ENCODE results near the gene CFAP65. TPM values are rescaled to one million over a fixed set of nuclear protein-coding genes. Genes with fewer than 3 reads are reported as not detected.

CFAP65 gene
- total RNA-seq, 2 experiments from 2014 or later: not detected

DNA sequence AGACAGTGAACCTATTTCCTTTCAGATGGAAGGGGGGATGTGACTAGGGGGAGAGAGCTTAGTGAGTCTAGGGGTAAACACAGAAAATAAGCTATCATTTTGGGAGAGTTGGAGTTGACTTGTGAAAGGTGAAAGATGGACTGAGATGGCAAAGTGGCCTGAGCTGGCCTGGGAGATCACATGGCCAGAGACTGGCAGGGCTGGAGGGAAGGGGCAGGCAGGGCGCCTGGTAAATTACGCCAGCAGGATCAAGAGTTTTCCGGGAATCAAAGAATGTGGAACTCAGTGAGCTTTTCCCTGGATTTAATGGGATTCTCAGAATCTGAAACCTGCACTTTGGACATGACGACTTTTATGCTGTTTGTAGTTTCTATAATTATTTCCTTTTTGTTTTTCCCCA is 841 bp upstream of the CFAP65 start:
- H3K4me1 Mint-ChIP-seq (ENCODE audit: low read depth): peaks cover 11% of the 10 kb centered on the region
- Histone ChIP-seq H3K9me3 (ENCODE audit: control insufficient read depth in 1 of 2, insufficient read depth in 1 of 2, low read length in 2 of 2) (peaks cover 0 to 10% of the 10 kb centered on the region in 2 experiments), H3K27me3 (ENCODE audit: control insufficient read depth in 1 of 2, insufficient read depth in 2 of 2, low read length in 2 of 2) (peaks cover 41 to 67% of the 10 kb centered on the region in 2 experiments), H3K4me3 (ENCODE audit: low read length) (no peak overlapping the region), H3K4me1 (ENCODE audit: insufficient read depth, low read length) (peaks cover 5% of the 10 kb centered on the region), H3K27ac (ENCODE audit: low read depth in 1 of 2, low read length in 2 of 2) (no peak overlapping the region), H3K36me3 (ENCODE audit: insufficient read depth, low read length) (no peaks in the 10 kb centered on the region)
- ATAC-seq (ENCODE audit: poor library complexity) (no peak), DNase-seq (no peak)
- no peak overlapping the region for H3K4me3 Mint-ChIP-seq
- intact Hi-C loops (cut with DNase I, micrococcal nuclease): no loop called here
- POLR2A ChIA-PET: no interaction called here
- no peaks in the 10 kb centered on the region for H3K36me3 Mint-ChIP-seq (ENCODE audit: low read depth)
- TF ChIP-seq, protein P1, sequence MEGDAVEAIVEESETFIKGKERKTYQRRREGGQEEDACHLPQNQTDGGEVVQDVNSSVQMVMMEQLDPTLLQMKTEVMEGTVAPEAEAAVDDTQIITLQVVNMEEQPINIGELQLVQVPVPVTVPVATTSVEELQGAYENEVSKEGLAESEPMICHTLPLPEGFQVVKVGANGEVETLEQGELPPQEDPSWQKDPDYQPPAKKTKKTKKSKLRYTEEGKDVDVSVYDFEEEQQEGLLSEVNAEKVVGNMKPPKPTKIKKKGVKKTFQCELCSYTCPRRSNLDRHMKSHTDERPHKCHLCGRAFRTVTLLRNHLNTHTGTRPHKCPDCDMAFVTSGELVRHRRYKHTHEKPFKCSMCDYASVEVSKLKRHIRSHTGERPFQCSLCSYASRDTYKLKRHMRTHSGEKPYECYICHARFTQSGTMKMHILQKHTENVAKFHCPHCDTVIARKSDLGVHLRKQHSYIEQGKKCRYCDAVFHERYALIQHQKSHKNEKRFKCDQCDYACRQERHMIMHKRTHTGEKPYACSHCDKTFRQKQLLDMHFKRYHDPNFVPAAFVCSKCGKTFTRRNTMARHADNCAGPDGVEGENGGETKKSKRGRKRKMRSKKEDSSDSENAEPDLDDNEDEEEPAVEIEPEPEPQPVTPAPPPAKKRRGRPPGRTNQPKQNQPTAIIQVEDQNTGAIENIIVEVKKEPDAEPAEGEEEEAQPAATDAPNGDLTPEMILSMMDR (IDR thresholded peaks at IDR 0.05): no peak
- H3K9me3 Mint-ChIP-seq: no peaks in the 10 kb centered on the region
- CTCF ChIA-PET: interaction anchor here (1.4 to 1.7 kb wide), 2 partner anchors 13 to 16 kb away, joined by 4 to 7 read pairs; no protein-coding TSS in a partner anchor
- H3K27ac Mint-ChIP-seq: no peak overlapping the region
- H3K27me3 Mint-ChIP-seq: peaks cover 86% of the 10 kb centered on the region

DNA sequence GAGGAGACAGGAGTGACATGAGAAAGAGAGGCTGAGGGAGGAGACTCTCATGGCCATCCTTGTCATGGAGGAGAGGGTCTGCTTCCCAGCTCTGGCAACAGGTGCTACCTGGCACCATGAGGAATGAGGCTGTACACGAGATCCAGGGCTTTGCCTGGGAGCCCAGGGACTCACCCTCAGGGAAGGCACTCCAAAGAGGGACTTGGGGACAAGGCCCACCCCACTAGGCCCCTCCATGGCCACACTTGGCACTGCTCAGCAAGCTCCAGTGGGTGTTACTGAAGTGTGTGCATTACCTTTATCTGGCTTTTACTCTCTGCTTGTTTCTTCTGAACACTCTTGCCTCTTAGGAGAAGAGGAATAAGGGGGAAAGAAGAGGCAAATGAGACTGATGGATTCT is 2.7 kb downstream of the CFAP65 start:
- intact Hi-C loops (cut with DNase I, micrococcal nuclease): no loop called here
- H3K27me3 Mint-ChIP-seq: peaks cover 85% of the 10 kb centered on the region

DNA sequence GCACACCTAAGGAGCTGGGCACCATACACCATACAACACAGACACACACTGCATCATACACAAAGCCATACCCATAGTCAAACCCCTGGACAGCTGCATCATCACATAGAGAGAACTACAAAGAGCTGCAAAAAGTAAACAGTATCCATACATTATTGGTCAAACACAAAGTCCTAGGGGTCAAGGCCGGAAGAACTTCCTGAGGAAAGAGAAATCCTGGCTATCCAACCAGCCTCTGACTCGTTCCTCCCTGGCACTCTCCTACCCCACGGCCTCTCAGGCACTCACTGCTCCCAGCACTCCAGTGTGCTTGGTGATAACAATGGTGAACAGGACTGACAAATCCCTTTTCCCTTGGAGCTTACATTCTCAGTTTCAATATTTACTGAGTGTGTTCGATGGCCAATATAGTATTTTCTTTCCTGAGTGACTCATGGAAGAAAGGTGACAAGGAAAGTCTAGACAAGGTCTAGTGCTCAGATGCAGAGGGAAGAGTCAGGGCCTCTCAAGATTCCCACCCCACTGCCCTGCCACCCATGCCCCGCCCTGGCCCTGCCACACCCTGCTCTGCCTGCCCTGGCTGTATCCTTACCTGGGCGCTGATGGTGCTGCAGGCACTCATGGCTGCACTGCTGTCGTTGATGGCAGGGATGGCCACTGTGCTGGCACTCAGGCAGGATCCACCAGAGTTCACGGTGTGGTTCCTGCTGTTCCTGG is 3.4 kb downstream of the CFAP65 start:
- Histone ChIP-seq H3K9me3 (ENCODE audit: control insufficient read depth in 1 of 2, insufficient read depth in 1 of 2, low read length in 2 of 2) (peaks cover 0 to 7% of the 10 kb centered on the region in 2 experiments), H3K36me3 (ENCODE audit: insufficient read depth, low read length) (no peaks in the 10 kb centered on the region), H3K4me1 (ENCODE audit: insufficient read depth, low read length) (peaks cover 5% of the 10 kb centered on the region), H3K27me3 (ENCODE audit: control insufficient read depth in 1 of 2, insufficient read depth in 2 of 2, low read length in 2 of 2) (peaks cover 24 to 53% of the 10 kb centered on the region in 2 experiments), H3K4me3 (ENCODE audit: low read length) (no peak overlapping the region), H3K27ac (ENCODE audit: low read depth in 1 of 2, low read length in 2 of 2) (no peak overlapping the region)
- Mint-ChIP-seq H3K27ac (no peak overlapping the region), H3K36me3 (ENCODE audit: low read depth) (no peaks in the 10 kb centered on the region), H3K9me3 (no peaks in the 10 kb centered on the region), H3K4me3 (no peak overlapping the region), H3K4me1 (ENCODE audit: low read depth) (peaks cover 11% of the 10 kb centered on the region), H3K27me3 (peaks cover 85% of the 10 kb centered on the region)
- ChIA-PET CTCF (interaction anchor here (0.6 kb wide), 1 partner anchor 20 kb away, joined by 3 read pairs; no protein-coding TSS in a partner anchor), POLR2A (no interaction called here)
- TF ChIP-seq, protein P1 (IDR thresholded peaks at IDR 0.05): no peak
- intact Hi-C loops (cut with DNase I, micrococcal nuclease): no loop called here
- ATAC-seq (ENCODE audit: poor library complexity) (no peak), DNase-seq (no peak)

More for the DNA sequence above, 2.7 kb downstream of the CFAP65 start:
- Mint-ChIP-seq H3K4me3 (no peak overlapping the region), H3K27ac (no peak overlapping the region), H3K36me3 (ENCODE audit: low read depth) (no peaks in the 10 kb centered on the region), H3K9me3 (no peaks in the 10 kb centered on the region), H3K4me1 (ENCODE audit: low read depth) (peaks cover 11% of the 10 kb centered on the region)
- POLR2A ChIA-PET: no interaction called here
- no peak for ATAC-seq (ENCODE audit: poor library complexity)
- Histone ChIP-seq H3K27ac (ENCODE audit: low read depth in 1 of 2, low read length in 2 of 2) (no peak overlapping the region), H3K36me3 (ENCODE audit: insufficient read depth, low read length) (no peaks in the 10 kb centered on the region), H3K4me1 (ENCODE audit: insufficient read depth, low read length) (peaks cover 5% of the 10 kb centered on the region), H3K4me3 (ENCODE audit: low read length) (no peak overlapping the region), H3K9me3 (ENCODE audit: control insufficient read depth in 1 of 2, insufficient read depth in 1 of 2, low read length in 2 of 2) (peaks cover 0 to 7% of the 10 kb centered on the region in 2 experiments), H3K27me3 (ENCODE audit: control insufficient read depth in 1 of 2, insufficient read depth in 2 of 2, low read length in 2 of 2) (peaks cover 26 to 55% of the 10 kb centered on the region in 2 experiments)
- TF ChIP-seq, protein P1 (IDR thresholded peaks at IDR 0.05): no peak
- CTCF ChIA-PET: no interaction called here
- no peak for DNase-seq
